ENCODE data around the gene AKT2.

The AKT2 gene

DNA sequence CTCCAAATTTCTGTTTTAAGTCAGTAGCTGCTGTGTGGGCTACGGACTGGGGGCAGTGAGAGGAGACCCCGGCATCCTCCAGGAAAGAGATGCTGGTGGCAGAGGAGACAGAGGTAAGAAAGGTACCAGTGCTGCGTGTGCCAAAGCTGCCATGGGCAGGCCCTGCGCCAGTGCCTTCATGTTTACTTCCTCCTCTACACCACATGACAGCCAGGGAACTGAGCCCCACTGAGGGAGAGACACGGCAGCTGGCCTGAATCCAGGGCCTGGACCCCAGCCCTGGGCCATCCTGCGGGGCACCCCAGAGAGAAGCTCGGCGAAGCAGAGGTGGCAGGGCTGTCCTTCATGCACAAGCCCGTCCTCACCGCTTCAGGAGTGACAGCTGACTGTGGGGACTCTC lies 35.9 kb downstream of the AKT2 start:
- DNase-seq: no peak

GRCh38 chr19:40247735-40248262 lies 37.3 kb downstream of the AKT2 start:
- DNase-seq: no peak

DNA sequence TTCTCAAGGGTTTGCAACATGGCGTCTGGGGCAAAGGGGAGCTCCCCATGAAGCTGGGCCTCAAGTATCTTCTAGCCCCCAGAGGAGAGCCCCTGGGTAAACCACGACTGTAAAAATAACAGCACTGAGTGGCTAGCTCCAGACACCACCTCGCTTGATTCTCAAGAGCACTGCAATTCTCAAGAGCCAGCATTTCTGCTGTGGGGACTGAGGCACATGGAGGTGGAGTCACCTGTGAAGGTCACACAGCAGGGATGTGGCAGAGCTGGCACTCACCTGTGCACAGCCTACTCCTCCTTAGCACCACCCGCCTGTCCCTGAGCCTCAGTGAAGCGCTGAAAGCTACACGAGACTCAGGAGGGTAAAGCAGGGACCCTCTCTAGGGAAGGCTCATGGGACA lies 38.0 kb downstream of the AKT2 start:
- DNase-seq: no peak

GRCh38 chr19:40246292-40247073 lies 38.7 kb downstream of the AKT2 start:
- DNase-seq: no peak

DNA sequence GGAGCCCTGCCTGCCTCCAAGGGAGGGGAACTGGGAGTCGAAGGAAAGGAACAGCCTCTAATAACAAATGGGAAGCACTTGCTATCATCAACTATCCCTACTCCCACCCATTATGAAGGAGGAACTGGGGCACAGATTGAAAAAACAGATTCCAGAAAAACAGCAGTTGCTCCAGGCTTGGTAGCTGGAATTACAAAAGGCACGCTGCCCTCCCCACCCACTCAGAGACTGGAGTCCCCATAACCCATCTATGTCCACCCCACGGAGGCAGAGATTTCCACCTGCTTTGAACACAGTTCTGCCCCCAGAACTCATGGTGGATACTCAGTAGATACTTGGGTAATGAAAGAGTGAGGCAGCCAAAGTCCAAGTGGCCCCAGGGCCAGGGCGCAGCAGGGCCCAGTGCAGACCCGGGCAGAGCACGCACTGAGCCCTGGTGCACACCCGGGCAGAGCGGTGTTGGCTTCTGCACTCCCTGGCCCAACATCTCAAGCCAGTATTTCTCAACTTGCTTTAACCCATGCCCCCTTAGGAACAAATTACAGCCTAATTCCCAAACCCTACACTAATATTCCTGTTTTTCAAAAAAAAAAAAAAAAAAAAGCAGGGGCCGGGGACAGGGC lies 39.5 kb downstream of the AKT2 start:
- DNase-seq: no peak

GRCh38 chr19:40244579-40245317 lies 40.4 kb downstream of the AKT2 start:
- no peak for DNase-seq

- no peak for DNase-seq
Measured at GRCh38 chr19:40243181-40243580, 42.0 kb downstream of the AKT2 start.

GRCh38 chr19:40242480-40242879 lies 42.7 kb downstream of the AKT2 start:
- DNase-seq: no peak

- no peak for DNase-seq
Measured at GRCh38 chr19:40241809-40242384, 43.2 kb downstream of the AKT2 start.

DNA sequence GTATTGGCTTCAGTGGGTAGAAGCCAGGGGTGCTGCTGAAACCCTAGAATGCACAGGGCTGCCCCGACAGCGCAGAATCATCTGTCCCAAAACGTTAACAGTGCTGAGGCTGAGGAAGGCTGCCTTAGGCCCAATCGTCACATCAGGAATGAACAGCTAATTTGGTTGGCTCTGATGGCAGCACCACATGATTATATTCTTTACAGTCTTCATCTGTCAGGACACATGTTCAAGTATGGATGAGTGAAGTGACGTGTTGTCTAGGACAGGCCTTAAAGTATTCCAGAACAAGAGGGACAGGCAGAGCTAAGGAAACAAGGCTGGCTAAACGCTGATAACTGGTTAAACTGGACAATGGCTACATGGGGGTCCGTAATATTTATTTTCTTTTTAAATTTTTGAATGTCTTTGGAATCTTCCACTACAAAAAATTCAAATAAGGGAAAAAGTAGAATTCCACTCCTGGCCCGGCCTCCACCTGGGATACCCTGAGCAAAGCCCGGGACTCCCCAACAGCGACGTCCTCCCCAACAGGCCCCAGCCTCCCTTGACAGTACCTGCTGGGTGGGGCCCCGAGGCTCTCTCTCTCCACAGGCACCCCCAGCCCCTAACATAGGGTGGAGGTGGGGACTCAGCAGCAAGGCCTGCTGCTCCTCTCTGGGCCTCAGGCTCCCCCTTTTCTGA lies 43.9 kb downstream of the AKT2 start:
- no peak for DNase-seq

DNA sequence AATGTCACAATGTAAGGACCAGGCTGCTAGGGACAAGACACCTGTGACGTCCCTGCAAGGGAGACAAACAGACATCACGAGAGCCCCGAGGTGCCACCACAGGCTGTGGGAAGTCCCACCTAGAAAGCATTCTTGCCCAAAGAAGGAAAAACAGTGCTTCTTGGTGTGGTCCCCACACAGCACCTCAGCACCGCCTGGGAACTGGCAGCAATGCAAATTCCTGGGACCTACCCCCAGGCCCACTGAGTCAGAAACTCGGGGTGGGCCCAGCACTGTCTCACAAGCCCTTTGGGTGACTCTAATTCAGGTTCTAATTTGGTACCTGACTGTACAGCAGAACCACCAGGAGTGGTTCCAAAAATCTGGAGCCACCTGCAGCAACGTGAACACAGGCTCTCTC lies 44.8 kb downstream of the AKT2 start:
- DNase-seq: no peak

DNA sequence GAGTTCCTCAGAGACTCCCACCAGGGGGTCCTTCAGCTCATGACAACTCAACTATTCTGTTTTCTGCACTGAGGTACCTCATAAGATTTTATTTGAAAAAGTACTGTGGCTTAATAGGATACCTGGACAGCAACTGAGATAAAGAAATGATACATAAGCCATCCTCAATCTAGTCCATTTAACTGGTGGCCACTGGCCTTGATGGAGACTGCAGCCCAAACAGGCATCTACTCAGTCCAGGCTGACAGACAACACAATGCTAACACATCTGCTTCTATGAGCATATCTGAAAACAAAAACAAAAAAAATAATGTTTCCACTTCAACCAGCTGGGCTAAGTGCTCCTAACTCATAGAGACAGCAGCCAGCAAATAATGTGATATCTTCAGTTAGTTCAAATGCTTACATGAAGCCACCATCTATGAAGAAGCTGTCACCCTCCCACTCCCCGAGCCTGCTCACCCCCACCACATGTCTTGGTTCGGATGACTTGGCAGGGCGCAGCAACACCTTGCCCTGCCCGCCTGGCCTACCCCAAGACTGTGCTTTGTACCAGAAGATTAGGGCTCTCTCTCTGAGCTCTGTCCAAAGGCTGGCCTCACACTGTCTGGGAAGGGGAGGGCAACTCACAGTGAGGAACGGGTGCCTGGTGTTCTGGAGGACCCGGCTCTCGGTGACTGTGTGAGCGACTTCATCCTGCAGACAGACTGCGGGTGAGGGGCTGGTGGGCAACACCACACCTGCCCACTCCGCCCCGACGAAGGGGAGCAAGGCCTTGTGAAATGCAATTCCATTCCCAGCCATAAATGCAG lies 45.5 kb downstream of the AKT2 start:
- DNase-seq: no peak

GRCh38 chr19:40238775-40239174 lies 46.4 kb downstream of the AKT2 start:
- no peak for DNase-seq

DNA sequence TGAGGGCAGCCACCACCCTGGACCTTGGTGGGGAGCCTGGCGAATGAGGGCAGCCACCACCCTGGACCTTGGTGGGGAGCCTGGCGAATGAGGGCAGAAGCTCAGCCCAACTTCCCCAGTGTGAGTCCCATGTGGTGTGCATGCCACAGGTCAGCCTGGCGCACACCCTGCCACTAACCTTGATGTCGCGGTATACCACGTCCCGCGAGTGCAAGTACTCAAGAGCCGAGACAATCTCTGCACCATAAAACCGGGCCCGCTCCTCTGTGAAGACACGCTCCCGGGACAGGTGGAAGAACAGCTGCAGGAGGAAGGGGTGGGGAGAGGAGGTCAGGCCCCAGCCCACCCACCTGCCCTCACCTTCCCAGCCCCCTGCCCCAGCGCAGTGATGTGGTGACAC lies 47.4 kb downstream of the AKT2 start:
- DNase-seq: no peak

DNA sequence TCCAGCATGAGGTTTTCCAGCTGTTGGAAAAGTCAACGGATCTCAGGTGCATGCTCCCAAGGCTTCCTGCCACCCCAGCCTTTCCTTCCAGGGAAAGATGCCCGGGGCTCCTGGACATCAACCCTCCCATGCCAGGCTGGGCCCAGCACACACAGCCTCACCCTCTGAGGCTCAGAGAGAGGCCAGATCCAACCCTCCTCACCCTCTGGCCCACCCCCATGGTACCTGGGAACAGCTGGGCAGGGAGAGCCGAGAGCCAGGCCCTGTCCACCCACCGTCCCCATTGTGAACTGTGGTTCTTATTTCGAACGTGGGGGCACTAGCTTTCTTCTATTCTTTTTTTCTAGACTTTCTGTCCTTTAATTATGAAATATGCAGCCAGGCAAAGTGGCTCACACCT lies 48.8 kb downstream of the AKT2 start:
- no peak for DNase-seq

- DNase-seq: no peak
Measured at GRCh38 chr19:40236026-40236355, 49.2 kb downstream of the AKT2 start.

DNA sequence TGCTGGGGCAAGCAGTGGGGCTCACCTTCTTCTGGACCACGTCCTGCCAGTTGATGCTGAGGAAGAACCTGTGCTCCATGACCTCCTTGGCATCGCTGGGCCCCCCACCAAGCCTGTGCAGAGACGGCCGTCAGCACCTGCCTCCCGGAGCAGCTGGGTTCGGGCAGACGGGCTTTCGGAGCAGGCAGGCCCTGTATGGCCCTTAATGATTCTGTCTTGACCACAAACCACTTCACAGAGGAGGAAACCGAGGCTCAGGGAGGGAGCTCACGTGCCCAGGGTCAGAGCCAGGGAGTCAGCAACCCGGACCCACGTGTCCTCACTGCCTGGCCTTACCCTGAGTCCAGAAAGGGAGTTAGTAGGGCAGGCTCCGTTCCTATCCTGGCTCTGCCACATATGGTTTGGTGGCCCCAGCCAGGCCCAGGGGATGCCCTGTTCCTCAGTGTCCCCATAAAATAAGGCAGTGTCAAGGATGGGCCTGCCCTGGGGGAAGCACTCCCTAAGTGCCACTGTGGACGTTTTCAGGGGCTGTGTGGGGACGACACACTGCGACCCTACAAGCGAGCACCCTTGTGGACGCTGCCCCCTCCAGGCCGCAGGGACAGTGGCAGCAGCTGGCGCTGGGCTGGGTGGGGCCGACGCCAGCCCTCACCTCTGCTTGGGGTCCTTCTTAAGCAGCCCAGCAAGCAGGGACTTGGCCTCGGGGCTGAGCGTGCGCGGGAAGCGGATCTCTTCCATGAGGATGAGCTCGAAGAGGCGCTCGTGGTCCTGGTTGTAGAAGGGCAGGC lies 49.7 kb downstream of the AKT2 start:
- no peak for DNase-seq

DNA sequence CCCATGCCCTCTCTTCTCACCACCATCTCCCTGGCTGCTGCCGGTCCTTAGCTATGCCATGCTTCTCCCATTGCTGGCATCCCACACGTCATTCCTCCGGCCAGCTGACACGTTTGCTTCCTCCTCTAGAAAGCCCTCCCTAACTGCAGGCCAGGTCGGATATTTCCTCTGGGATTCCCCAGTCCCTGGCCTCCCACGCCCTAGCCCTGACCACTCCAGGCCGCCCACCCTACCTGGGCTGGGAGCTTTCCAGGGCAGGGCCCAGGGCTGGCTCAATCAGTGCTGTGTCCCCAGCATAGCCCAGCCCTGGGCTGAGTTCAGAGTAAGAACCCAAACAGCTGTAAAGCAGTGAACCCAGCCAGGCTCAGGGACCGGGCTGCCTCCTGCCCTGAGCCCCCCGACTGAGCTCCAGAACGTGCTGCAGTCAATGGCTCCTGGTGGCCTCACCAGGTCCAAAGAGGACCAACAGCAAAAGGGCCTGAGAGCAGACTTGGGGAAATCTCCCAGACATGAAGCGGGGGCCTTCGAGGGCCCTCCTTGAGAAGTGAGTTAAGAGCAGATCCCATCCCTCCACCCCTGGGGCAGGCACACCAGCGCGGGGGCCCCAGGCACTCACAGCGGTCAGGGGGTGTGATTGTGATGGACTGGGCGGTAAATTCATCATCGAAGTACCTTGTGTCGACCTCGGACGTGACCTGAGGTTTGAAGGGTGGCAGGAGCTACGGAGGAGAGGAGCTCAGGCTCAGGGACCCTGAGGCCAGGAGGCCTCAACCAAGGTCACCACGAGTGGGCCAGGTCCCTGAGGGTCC lies 50.5 kb downstream of the AKT2 start:
- DNase-seq: no peak

DNA sequence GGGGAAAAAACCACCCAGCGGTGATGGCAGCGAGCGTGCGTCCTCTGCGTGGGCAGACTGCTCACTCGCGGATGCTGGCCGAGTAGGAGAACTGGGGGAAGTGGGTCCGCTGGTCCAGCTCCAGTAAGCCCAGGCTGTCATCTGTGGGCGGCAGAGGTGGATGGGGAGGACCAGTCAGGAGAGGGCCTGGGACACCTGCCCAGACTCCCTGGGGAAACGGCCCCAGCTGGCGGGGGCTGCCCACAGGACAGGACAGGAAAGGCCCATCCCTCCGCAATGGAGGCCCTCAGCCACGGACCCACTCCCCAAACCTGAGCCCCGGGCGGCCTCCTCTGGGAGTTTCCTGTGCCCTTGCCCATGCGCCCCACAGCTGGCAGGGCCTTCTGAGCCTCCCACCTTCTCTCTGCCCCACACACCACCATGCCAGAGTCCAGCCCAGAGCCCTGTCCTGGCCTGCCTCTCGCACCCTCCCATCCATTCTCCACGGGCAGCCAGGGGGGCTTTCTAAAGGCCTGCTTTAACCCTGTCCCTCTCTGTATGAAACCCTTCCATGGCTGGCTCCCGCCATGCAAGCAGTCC lies 51.2 kb downstream of the AKT2 start:
- no peak for DNase-seq

Data from activated gamma-delta T cell (primary cell).